Lung (tissue), 12 donors: ENCODE results near the gene SLC25A26. TPM values are rescaled to one million over a fixed set of nuclear protein-coding genes. Genes with fewer than 3 reads are reported as not detected.

Experiments used
- ATAC-seq: fragments of 200-7000 bp; cut with Tn5 transposase; one replicate; pipeline ENCODE4 v1.9.1; 2020; ENCODE audit warnings: moderate number of reproducible peaks; ENCODE audit not compliant: insufficient read depth, low FRiP score
- DNase-seq, 3 donors: peaks; one replicate each; pipeline ENCODE4 v3.0.0-alpha.2; 2013 to 2017
- H3K27ac ChIP-seq, 2 donors: one replicate each; pipeline ENCODE4 v1.5.1; 2013; ENCODE audit warnings: mild to moderate bottlenecking in 2 of 2, moderate library complexity in 2 of 2, control low read depth in 1 of 2, inconsistent platforms in 1 of 2, low read depth in 1 of 2, low read length in 1 of 2
- H3K27me3 ChIP-seq, 3 donors: one replicate each; pipeline ENCODE4 v1.5.1; 2013; ENCODE audit warnings: low read length in 2 of 3; ENCODE audit not compliant: control insufficient read depth in 3 of 3, insufficient read depth in 3 of 3
- H3K36me3 ChIP-seq, 4 donors: one replicate each; pipeline ENCODE4 v1.5.1; 2013; ENCODE audit warnings: low read length in 4 of 4, mild to moderate bottlenecking in 1 of 4, moderate library complexity in 1 of 4; ENCODE audit not compliant: control insufficient read depth in 4 of 4, insufficient read depth in 4 of 4
- H3K4me1 ChIP-seq, 5 donors: one replicate each; pipeline ENCODE4 v1.5.1; 2013; ENCODE audit warnings: low read length in 5 of 5, mild to moderate bottlenecking in 2 of 5, moderate library complexity in 1 of 5; ENCODE audit not compliant: control insufficient read depth in 5 of 5, insufficient read depth in 5 of 5
- H3K4me3 ChIP-seq: one replicate; pipeline ENCODE4 v1.5.1; 2013; ENCODE audit warnings: mild to moderate bottlenecking, control low read depth, moderate library complexity
- H3K9ac ChIP-seq, 2 donors: one replicate each; pipeline ENCODE4 v1.5.1; 2013; ENCODE audit warnings: low read length in 2 of 2, control low read depth in 1 of 2; ENCODE audit not compliant: insufficient read depth in 1 of 2
- H3K9me3 ChIP-seq, 4 donors: one replicate each; pipeline ENCODE4 v1.5.1; 2013; ENCODE audit warnings: low read length in 3 of 4, mild to moderate bottlenecking in 1 of 4, moderate library complexity in 1 of 4; ENCODE audit not compliant: control insufficient read depth in 4 of 4, insufficient read depth in 3 of 4
- CTCF ChIP-seq: IDR thresholded peaks from 2 replicates; pipeline ENCODE4 v1.5.1; 2012; ENCODE audit warnings: mild to moderate bottlenecking; ENCODE audit errors: control extremely low read depth, extremely low read depth
- WGBS, 2 donors: extraction: QIAGEN DNeasy Blood & Tissue Kit; methylation state at CpG; one replicate each; pipeline ENCODE4 v1.1.7; 2013; 5-methylcytosine and 5-hydroxymethylcytosine counted together
- polyA plus RNA-seq, 2 donors: library from polyadenylated mRNA; stranded (reverse); fragments of 200-250 nt; gene quantifications; one replicate each; pipeline ENCODE4 v1.2.1, GENCODE V29; 2013
- total RNA-seq, 2 donors: library from RNA; depleted of rRNA in 1 of 2; stranded (reverse); fragments of >200 nt in 1 of 2; gene quantifications; one replicate each; pipeline ENCODE4 v1.2.1, GENCODE V29; 2014 to 2021
- donor health status: control.
- donor health status: control.
- donor health status: Bipolar disorder and iron deficiency.
- donor health status: healthy.
- donor health status: DM: yes; HTN: yes; CAD: no.

Gene SLC25A26
- total and polyA plus RNA-seq, 4 donors, result 10.4 to 18.0 (median 14.9) TPM

GRCh38 chr3:66178206-66178605 lies 42.6 kb upstream of the SLC25A26 start:
- Histone ChIP-seq H3K36me3 (no peaks in the 10 kb centered on the region), H3K4me1 (peaks cover 0 to 7% (median 0%) of the 10 kb centered on the region in 5 donors), H3K9me3 (no peaks in the 10 kb centered on the region), H3K4me3 (no peak overlapping the region), H3K9ac (no peak overlapping the region), H3K27me3 (no peaks in the 10 kb centered on the region), H3K27ac (peak overlapping the region in 1 of 2 donors; percentile 13)
- WGBS, 2 donors, result 87 to 90% methylated on average over 6 of the region's 6 CpGs
- TF ChIP-seq CTCF, result no peak
- DNase-seq (no peak), ATAC-seq (no peak)

- H3K9ac ChIP-seq, result no peak overlapping the region
- H3K36me3 ChIP-seq, result no peaks in the 10 kb centered on the region
- H3K27ac ChIP-seq, result peak overlapping the region in 1 of 2 donors; percentile 28
- no peaks in the 10 kb centered on the region for H3K27me3 ChIP-seq
- WGBS, 2 donors, result 91 to 95% methylated on average over 2 of the region's 2 CpGs
- ATAC-seq (no peak), DNase-seq (no peak)
- H3K4me1 ChIP-seq, result peaks cover 0 to 7% (median 0%) of the 10 kb centered on the region in 5 donors
- H3K9me3 ChIP-seq, result no peaks in the 10 kb centered on the region
- H3K4me3 ChIP-seq, result no peak overlapping the region
- TF ChIP-seq CTCF, result no peak
Measured at GRCh38 chr3:66179793-66180192, 41.0 kb upstream of the SLC25A26 start.

GRCh38 chr3:66181764-66182163 lies 39.0 kb upstream of the SLC25A26 start:
- Histone ChIP-seq H3K9ac (no peak overlapping the region), H3K4me1 (peaks cover 0 to 7% (median 0%) of the 10 kb centered on the region in 5 donors), H3K27me3 (no peaks in the 10 kb centered on the region), H3K27ac (peak overlapping the region in 1 of 2 donors; percentile 72), H3K9me3 (no peaks in the 10 kb centered on the region), H3K4me3 (no peak overlapping the region), H3K36me3 (no peaks in the 10 kb centered on the region)
- 70 to 87% methylated on average over 6 of the region's 6 CpGs for WGBS, 2 donors
- no peak for ATAC-seq
- TF ChIP-seq CTCF, result no peak
- no peak for DNase-seq

GRCh38 chr3:66182246-66182645 lies 38.6 kb upstream of the SLC25A26 start:
- Histone ChIP-seq H3K27me3 (no peaks in the 10 kb centered on the region), H3K9me3 (no peaks in the 10 kb centered on the region), H3K36me3 (no peaks in the 10 kb centered on the region), H3K4me3 (no peak overlapping the region), H3K27ac (peak overlapping the region in 1 of 2 donors; percentile 72), H3K9ac (no peak overlapping the region), H3K4me1 (peaks cover 0 to 7% (median 0%) of the 10 kb centered on the region in 5 donors)
- DNase-seq (no peak), ATAC-seq (no peak)
- 83 to 96% methylated on average over 6 of the region's 6 CpGs for WGBS, 2 donors
- no peak for TF ChIP-seq CTCF
